Lower leg skin (tissue), 3 donors: ENCODE results near the gene TLE1.

ENCODE experiments used
- CTCF ChIP-seq, 3 donors: fragments of 450-650 bp; IDR thresholded peaks; one replicate each; pipeline ENCODE4 v1.5.1; 2016; ENCODE audit warnings: antibody characterized with exemption in 3 of 3, mild to moderate bottlenecking in 3 of 3, moderate library complexity in 2 of 3
- POLR2A ChIP-seq, 2 donors: fragments of 450-650 bp; IDR thresholded peaks; one replicate each; pipeline ENCODE4 v1.6.1; 2016 to 2017; ENCODE audit warnings: antibody characterized with exemption in 2 of 2, mild to moderate bottlenecking in 1 of 2, moderate library complexity in 1 of 2

GRCh38 chr9:81610740-81611107 is 78.6 kb downstream of the TLE1 start:
- no peak for TF ChIP-seq POLR2A (IDR thresholded peaks at IDR 0.05)
- no peak for TF ChIP-seq CTCF (IDR thresholded peaks at IDR 0.05)
